GM21723 (cell line): ENCODE results near the gene FGF19.

Experiments used
- ATAC-seq: cut with Tn5 transposase; IDR thresholded peaks from one replicate; pipeline ENCODE4 v1.9.1; 2021; ENCODE audit warnings: mild to moderate bottlenecking, moderate library complexity; ENCODE audit not compliant: unreplicated experiment

Gene FGF19

DNA sequence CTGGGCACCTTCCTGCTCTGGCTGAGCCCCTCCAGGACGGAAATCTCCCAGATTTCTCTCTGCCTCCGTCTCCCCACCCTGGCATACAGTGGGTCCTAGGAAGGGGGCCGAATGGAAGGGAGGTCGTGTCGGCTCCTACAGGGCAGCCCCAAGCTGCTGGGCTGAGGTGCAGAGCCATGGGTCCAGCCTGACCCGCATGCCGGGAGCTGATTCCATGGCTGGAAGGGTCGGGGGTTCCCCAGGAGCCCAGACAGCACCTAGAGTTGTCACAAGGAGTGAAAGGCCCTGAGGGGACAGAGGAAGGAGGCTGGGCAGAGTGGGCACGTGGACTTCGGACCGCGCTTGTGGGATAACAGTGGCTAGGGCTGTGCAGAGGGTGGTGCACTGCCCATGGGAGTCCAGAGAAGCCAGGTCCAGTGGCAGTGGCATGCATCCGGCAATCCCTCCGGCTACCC, 46.3 kb downstream of the FGF19 start:
- ATAC-seq: no peak

DNA sequence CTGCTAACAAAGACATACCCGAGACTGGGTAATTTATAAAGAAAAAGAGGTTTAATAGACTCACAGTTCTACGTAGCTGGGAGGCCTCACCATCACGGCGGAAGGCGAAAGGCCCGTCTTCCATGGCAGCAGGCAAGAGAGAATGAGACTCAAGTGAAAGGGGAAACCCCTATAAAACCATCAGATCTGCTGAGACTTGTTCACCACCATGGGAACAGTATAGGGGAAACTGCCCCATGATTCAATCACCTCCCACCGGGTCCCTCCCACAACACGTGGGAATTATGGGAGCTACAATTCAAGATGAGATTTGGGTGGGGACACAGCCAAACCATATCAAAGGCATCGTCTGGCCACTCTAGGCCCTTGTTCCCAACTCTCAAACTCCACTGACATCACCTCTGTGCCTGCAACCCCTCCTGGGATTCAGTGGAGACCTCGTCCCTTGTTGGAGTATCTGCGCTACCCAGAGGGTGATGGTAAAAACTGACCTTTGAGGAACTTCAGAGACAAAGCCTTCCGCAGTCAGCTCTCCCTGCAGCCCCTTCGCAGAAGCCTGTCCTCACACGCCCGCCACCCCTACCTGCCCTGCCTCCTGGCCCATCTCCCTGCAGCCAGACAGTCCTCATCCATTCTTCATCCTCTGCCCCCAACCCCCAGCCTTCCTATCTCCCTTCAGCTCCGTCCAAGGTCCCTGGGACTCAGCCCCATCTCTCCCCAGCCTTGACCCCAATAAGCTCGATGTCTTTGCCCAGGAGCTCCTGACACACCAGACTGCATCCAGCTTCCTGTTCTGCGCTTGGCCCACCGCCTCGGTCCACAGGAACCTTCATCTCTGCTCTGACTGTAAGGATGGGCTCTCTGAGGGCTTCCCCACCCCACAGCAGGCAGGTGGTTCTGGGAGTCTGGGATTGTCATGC, 47.0 kb downstream of the FGF19 start:
- no peak for ATAC-seq

DNA sequence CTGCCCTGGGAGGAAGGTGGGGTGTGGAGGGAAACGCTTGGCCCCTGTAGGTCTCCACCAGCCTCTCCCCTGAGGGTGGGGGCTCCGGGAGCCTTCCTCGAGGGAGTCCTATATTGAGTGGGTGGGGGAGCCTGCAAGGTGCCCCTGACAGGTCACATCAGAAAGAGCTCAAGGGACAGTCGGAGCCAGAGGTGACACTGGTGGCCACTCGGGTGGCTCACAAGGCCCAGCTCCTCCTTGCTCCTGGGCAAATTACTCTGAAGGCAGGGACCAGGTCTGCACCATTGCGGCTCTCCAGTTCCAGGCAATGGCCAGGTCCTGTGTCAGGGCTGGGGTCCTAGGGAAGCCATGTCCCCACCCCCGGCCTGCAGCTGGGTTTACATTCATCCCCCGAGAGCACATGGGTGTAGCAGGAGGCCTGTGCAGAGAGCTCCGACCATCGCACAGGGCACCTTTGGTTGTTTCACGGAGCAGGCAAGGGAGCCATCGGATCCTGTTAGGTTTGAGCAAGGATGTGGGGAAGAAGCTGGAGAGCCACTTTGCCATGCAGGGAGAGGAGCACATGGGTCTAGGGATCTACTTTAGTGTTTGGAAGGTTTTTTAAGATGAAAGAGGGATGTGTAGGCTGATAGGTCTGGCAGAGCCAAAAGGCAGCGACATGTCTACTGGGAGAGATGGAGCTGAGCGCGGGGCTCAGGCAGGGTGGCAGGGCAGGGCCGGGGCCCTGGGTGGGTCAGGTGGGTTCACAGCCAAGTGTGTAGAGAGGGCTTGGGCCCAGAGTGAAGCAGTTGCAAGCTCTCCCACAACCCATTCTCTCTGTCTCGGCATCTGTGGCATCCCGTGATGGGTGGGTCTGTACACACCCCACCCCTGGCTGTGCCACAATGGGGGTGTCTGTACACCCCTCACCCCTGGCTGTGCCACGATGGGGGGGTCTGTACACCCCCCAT, 48.1 kb downstream of the FGF19 start:
- ATAC-seq: no peak

DNA sequence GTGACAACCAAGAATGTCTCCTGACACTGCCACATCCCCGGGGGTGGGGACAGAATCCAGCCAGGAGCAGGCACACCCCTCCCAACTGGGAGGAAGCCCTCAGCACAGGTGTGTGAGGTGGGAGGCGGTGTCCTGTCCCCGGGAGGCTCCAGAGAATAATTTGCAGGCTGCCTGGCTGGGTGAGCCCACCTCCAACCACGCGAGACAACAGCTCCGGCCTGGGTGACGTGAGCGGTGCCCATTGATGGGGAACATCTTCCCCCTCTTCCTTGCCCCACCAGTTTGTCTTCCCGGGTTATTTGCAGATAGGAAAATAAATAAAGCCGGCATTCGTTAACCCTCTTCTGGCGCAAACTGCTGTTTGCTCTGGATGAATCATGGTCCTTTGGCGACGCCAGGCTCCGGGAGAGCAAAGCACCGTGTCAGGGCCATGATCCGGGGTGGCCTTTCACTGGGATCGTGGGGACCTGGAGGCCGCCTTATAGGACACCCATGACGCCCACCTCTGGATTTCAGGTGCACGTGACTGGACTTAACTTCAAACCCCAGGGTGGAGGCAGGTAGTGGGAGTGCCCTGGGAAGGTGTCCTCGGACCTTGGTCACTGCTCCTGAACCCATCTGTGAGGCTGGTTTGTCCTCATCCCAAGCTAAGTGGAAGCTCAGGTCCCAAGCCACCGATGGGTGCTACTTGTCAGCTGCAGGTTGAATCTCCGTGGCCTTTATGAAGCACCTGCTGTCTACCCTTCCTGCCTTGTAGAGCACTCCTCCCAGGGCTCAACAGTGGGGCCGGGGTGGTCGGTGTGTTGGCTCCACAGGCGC, 49.0 kb downstream of the FGF19 start:
- ATAC-seq: no peak

DNA sequence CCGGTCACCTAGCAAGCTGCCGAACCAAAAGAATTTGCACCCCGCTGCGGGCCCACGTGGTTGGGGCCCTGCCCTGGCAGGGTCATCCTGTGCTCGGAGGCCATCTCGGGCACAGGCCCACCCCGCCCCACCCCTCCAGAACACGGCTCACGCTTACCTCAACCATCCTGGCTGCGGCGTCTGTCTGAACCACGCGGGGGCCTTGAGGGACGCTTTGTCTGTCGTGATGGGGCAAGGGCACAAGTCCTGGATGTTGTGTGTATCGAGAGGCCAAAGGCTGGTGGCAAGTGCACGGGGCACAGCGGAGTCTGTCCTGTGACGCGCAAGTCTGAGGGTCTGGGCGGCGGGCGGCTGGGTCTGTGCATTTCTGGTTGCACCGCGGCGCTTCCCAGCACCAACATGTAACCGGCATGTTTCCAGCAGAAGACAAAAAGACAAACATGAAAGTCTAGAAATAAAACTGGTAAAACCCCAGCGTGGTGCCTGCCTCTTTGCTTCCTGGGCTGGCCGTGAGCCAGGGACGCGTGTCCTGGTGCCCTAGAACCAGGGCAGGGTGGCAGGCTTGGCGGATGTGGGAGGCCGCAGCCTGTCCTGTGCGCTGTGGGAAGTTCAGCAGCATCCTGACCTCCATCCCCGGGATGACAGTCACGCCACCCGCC, 49.7 kb downstream of the FGF19 start:
- ATAC-seq: no peak

DNA sequence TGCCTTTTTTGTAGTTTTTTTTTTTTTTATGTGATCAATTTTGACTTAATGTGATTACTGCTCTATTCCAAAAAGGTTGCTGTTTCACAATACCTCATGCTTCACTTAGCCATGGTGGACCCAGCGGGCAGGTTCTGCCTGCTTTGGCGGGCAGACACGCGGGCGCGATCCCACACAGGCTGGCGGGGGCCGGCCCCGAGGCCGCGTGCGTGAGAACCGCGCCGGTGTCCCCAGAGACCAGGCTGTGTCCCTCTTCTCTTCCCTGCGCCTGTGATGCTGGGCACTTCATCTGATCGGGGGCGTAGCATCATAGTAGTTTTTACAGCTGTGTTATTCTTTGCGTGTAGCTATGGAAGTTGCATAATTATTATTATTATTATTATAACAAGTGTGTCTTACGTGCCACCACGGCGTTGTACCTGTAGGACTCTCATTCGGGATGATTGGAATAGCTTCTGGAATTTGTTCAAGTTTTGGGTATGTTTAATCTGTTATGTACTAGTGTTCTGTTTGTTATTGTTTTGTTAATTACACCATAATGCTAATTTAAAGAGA, 50.3 kb downstream of the FGF19 start:
- no peak for ATAC-seq

DNA sequence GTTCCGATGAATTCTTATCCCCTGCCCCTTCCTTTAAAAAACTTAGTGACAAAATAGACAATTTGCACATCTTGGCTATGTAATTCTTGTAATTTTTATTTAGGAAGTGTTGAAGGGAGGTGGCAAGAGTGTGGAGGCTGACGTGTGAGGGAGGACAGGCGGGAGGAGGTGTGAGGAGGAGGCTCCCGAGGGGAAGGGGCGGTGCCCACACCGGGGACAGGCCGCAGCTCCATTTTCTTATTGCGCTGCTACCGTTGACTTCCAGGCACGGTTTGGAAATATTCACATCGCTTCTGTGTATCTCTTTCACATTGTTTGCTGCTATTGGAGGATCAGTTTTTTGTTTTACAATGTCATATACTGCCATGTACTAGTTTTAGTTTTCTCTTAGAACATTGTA, 50.8 kb downstream of the FGF19 start:
- ATAC-seq: no peak

DNA sequence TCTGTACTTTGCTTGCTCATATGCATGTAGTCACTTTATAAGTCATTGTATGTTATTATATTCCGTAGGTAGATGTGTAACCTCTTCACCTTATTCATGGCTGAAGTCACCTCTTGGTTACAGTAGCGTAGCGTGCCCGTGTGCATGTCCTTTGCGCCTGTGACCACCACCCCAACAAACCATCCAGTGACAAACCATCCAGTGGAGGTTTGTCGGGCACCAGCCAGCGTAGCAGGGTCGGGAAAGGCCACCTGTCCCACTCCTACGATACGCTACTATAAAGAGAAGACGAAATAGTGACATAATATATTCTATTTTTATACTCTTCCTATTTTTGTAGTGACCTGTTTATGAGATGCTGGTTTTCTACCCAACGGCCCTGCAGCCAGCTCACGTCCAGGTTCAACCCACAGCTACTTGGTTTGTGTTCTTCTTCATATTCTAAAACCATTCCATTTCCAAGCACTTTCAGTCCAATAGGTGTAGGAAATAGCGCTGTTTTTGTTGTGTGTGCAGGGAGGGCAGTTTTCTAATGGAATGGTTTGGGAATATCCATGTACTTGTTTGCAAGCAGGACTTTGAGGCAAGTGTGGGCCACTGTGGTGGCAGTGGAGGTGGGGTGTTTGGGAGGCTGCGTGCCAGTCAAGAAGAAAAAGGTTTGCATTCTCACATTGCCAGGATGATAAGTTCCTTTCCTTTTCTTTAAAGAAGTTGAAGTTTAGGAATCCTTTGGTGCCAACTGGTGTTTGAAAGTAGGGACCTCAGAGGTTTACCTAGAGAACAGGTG, 51.8 kb downstream of the FGF19 start:
- no peak for ATAC-seq

DNA sequence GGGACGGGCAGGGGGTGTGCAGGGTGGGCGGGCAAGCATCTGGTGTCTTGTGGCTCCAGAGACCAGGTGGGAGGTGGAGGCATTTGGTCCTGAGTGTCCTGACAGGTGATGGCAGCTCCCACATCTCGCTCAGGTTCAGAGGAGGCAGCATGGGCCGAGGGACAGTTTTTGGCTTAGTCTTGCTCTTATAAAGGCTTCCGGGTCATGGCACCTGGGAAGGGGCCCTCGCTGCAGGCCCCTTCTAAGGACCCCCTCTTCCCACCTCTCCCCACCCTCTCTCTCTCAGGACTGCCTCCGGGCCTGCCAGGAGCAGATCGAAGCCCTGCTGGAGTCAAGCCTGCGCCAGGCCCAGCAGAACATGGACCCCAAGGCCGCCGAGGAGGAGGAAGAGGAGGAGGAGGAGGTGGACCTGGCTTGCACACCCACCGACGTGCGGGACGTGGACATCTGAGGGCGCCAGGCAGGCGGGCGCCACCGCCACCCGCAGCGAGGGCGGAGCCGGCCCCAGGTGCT, 52.9 kb downstream of the FGF19 start:
- ATAC-seq: no peak

DNA sequence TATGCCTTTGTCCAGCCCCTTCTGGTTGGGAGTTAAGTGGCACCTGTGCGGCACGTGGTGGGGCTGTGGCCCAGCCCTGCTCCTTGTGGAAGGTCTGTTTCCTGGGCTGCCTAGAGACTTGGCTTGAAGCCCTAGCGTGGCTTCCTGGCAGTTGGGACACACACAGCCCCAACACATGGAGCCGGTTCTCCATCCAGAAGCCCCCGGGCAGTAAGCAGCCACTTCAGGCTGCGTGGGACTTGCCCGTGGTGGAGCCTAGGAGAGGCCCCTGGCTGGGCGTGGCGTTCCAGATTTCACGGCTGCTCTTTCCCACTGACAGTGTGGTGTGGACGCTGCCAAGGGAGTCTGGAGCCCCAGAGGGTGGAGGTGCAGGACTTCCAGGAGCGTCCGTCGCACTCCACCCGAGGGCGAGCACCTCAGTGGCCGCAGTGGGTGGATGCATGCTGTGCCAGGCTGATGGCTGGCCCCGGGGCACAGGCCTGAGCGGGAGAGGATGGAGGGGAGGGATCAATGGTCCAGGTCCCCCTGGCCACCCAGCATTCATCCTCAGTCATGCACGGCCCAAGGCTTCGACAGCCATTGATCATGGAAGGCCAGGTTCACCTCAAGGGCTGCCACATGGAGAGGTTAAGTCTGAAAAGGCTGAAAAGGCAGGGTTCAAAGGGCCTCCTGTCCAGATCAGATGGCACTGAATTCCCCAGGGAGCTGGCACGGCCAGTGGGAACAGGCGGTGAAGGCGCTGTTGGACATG, 53.6 kb downstream of the FGF19 start:
- no peak for ATAC-seq

DNA sequence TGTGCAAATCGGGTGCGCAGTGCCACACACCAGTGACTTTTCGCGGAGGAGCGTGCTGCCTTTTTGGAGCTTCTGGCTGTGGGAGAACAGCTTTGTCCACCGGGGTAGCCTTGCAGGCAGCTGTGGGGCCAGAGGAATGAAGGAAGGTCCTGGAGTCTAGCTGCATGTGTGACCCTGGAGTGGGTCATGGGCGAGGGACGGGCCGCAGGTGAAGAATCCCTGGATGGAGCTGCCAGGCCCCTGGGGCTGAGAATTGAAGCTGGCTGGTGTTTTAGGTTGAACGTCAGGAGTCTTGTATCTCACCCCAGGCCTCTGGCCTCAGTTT, 54.3 kb downstream of the FGF19 start:
- ATAC-seq: no peak

DNA sequence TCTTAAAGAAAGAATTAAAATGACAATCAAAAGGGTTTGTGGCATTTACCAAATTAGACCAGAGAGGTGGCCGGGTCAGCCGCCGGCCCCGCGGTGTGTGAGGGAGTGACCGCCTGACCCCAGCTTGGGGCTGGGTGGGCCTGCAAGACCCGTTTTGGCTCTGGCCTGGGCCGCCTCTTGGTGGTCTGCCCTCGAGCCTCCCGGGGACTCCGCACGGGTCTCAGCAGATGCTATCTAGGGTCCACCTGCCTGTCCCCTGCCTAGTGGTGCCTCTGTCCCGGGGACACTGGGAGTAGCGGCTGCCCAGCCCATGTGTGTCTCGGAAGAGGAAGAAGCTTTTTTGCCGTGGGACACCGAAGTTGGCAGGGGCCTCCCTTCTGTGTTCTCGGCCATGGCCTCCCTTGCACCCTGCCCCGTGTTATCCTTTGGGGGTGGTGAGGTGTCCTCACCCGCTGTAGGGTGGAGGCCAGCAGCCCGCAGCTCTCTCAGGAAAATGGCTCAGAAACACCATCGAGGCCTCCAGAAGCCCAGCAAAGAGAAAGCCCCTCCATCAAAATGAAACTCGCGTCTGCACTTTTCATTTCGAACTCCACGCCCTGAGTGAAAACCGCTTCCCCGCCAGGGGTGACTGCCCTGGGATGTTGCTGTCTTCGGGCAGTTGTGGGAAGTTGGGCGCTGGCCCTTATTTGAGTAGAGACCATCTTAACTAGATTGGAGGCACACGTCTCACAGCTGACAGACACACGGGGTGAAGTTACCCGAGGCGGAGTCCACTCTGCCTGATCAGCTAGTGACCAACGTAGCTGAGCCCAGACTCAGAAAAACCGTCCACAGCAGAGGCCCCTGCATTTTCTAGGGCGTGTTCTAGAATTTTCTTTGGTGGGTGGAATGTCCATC, 54.9 kb downstream of the FGF19 start:
- no peak for ATAC-seq
